H7 (cell line): ENCODE results near the gene GPR180. TPM values are rescaled to one million over a fixed set of nuclear protein-coding genes. Genes with fewer than 3 reads are reported as not detected.

Experiments used
- DNase-seq: peaks from one replicate; pipeline ENCODE4 v3.0.0; 2012
- H3K27me3 ChIP-seq: 2 replicates; pipeline ENCODE4 v1.6.0; 2011; ENCODE audit warnings: mild to moderate bottlenecking, low read length; ENCODE audit not compliant: control insufficient read depth, insufficient read depth
- H3K36me3 ChIP-seq: replicated peaks from 2 replicates; pipeline ENCODE4 v1.5.1; 2011; ENCODE audit warnings: low read length; ENCODE audit not compliant: control insufficient read depth, insufficient read depth
- H3K4me3 ChIP-seq: 2 replicates; pipeline ENCODE4 v1.5.1; 2011; ENCODE audit warnings: low read depth, mild to moderate bottlenecking, control low read depth, low read length, moderate library complexity; ENCODE audit not compliant: insufficient read depth
- total RNA-seq: library from RNA; depleted of rRNA; stranded (reverse); fragments of >200 nt; shearing (Covaris generic); gene quantifications from 2 replicates; pipeline ENCODE4 v1.2.3, GENCODE V29; 2014; rRNA removed

The GPR180 gene
- total RNA-seq, 1 experiment from 2014 or later = 5.6 TPM

DNA sequence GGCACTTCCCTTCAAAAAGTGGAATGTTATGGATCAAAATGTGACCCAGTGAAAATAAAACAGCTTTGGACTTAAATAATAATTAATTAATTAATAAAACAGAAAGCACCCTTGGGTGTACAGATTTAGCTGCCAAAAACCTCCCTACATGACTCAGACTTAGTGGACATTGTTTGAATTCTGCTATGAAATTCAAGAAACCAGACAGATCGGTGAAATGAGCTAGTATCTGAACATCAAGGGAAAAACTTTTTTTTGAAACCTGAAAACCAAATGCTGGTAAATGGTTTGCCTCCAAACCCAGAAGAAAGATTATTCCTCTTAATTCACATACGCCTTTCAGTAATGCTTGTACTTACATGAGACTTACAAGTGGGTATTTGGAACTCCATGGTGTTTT lies 77.2 kb downstream of the GPR180 start:
- H3K36me3 ChIP-seq = no peaks in the 10 kb centered on the region
- H3K4me3 ChIP-seq = no peak overlapping the region
- peaks cover 2% of the 10 kb centered on the region; the same call in 1 of the 2 replicates for H3K27me3 ChIP-seq
- DNase-seq = no peak

DNA sequence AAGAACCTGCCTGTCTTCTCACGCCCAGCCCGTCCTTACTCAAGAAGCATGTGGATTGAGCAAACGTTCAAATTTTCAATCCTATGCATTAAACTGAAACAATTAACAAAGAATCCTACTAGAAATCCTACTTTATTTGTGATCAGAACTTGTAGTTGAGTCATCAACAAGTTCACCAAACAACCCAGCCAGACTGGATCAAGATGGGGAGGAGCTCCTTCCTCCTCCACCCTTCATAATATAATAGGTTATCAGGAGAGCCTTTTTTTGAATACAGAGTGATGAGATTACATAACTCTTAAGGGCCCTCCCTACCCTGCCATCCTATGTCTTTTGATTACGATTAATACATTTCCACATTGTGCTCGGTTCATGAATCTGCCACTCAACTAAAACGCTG lies 78.0 kb downstream of the GPR180 start:
- H3K36me3 ChIP-seq = no peaks in the 10 kb centered on the region
- no peak for DNase-seq
- H3K4me3 ChIP-seq = no peak overlapping the region
- H3K27me3 ChIP-seq = peaks cover 2% of the 10 kb centered on the region; the same call in 1 of the 2 replicates

DNA sequence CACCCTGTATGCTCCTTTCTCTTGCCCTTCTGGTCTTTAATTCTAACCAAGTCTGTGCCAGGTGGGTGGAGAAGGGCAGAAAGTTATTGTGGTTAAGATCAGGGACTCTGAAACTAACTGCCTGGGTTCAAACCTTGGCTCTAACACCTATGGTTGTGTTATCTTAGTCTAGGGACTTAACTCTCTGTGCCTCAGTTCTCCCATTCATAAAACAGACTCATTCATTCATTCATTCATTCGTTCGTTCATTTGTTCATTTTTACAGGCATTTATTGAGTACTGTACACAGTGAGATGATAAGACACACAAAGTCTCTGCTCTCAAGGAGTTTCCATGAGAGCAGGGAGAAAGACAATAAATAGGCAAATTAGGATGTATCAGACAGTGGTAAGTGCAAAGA lies 80.6 kb downstream of the GPR180 start:
- Histone ChIP-seq H3K27me3 (peaks cover 2% of the 10 kb centered on the region; the same call in 1 of the 2 replicates), H3K4me3 (no peak overlapping the region), H3K36me3 (no peaks in the 10 kb centered on the region)
- DNase-seq = no peak

GRCh38 chr13:94683409-94683808 lies 81.8 kb downstream of the GPR180 start:
- DNase-seq = no peak
- no peaks in the 10 kb centered on the region for H3K36me3 ChIP-seq
- no peak overlapping the region for H3K4me3 ChIP-seq
- peaks cover 2% of the 10 kb centered on the region; the same call in 1 of the 2 replicates for H3K27me3 ChIP-seq

Other genes with a start within 250 kb of the GPR180 start
- 0.04 TPM in 1 of 2 replicates, not detected in the other for gene DCT, start 122.2 kb upstream of the GPR180 start, total RNA-seq
- gene TGDS, start 5.7 kb upstream of the GPR180 start, total RNA-seq = 21.0 and 27.4 TPM in 2 replicates
- 3.9 and 5.1 TPM in 2 replicates for gene SOX21, start 110.7 kb downstream of the GPR180 start, total RNA-seq